ENCODE measurements around the gene NUDT3.
A peak's percentile ranks its signal among the peaks of the same experiment; 100 is the strongest.

Gene NUDT3

GRCh38 chr6:34340906-34341480, 51.5 kb downstream of the NUDT3 start:
- H3K4me2 ChIP-seq, result peak overlapping the region in 8 of 11 experiments; percentile 22 to 80 (median 76); a peak in 12 of 22 replicates
- no peaks in the 10 kb centered on the region for H3K27me3 ChIP-seq
- no peak for TF ChIP-seq Cebpa-rat (IDR thresholded peaks at IDR 0.05)
- H4K20me1 ChIP-seq, result peaks cover 32 to 91% (median 65%) of the 10 kb centered on the region in 11 experiments; a peak in 18 of 22 replicates
- H3K9ac ChIP-seq, result no peak overlapping the region
- peaks cover 0 to 10% (median 0%) of the 10 kb centered on the region in 11 experiments; a peak in 5 of 22 replicates for H3K9me3 ChIP-seq (replicated peaks in 1 of 11)
- H3K4me3 ChIP-seq, result no peak overlapping the region
- peaks cover 20 to 68% (median 38%) of the 10 kb centered on the region in 11 experiments for H3K36me3 ChIP-seq
- peak overlapping the region in 2 of 11 experiments; percentile 1 to 28; a peak in 3 of 22 replicates for H3K27ac ChIP-seq
- H3K4me1 ChIP-seq, result peaks cover 54 to 94% (median 86%) of the 10 kb centered on the region in 10 experiments

GRCh38 chr6:34340394-34340793, 52.1 kb downstream of the NUDT3 start:
- H3K4me1 ChIP-seq, result peaks cover 48 to 88% (median 80%) of the 10 kb centered on the region in 10 experiments
- no peak for TF ChIP-seq Cebpa-rat (IDR thresholded peaks at IDR 0.05)
- peaks cover 0 to 6% (median 0%) of the 10 kb centered on the region in 11 experiments; a peak in 5 of 22 replicates for H3K9me3 ChIP-seq (replicated peaks in 1 of 11)
- H3K36me3 ChIP-seq, result peaks cover 20 to 68% (median 43%) of the 10 kb centered on the region in 11 experiments
- H3K27me3 ChIP-seq, result no peaks in the 10 kb centered on the region
- H3K27ac ChIP-seq, result peak overlapping the region in 6 of 11 experiments; percentile 1 to 63 (median 39); a peak in 5 of 22 replicates
- H4K20me1 ChIP-seq, result peaks cover 32 to 85% (median 62%) of the 10 kb centered on the region in 11 experiments; a peak in 18 of 22 replicates
- no peak overlapping the region for H3K9ac ChIP-seq
- H3K4me2 ChIP-seq, result peak overlapping the region; percentile 9 to 82 (median 77); a peak in 19 of 22 replicates
- H3K4me3 ChIP-seq, result no peak overlapping the region

GRCh38 chr6:34339971-34340370, 52.5 kb downstream of the NUDT3 start:
- Histone ChIP-seq H3K4me2 (peak overlapping the region; percentile 9 to 82 (median 77); a peak in 20 of 22 replicates), H3K36me3 (peaks cover 22 to 69% (median 45%) of the 10 kb centered on the region in 11 experiments), H3K9ac (no peak overlapping the region), H3K27me3 (no peaks in the 10 kb centered on the region), H4K20me1 (peaks cover 32 to 88% (median 61%) of the 10 kb centered on the region in 11 experiments; a peak in 18 of 22 replicates), H3K4me1 (peaks cover 46 to 87% (median 79%) of the 10 kb centered on the region in 10 experiments), H3K9me3 (replicated peaks in 1 of 11) (peaks cover 0 to 1% (median 0%) of the 10 kb centered on the region in 11 experiments; a peak in 1 of 22 replicates), H3K27ac (peak overlapping the region in 5 of 11 experiments; percentile 2 to 63 (median 50); a peak in 6 of 22 replicates), H3K4me3 (no peak overlapping the region)
- TF ChIP-seq Cebpa-rat (IDR thresholded peaks at IDR 0.05), result no peak

GRCh38 chr6:34339432-34339831, 53.0 kb downstream of the NUDT3 start:
- peak overlapping the region; percentile 66 to 82 (median 77) for H3K4me2 ChIP-seq
- H3K27ac ChIP-seq, result peak overlapping the region in 8 of 11 experiments; percentile 18 to 63 (median 48); a peak in 15 of 22 replicates
- peaks cover 36 to 91% (median 60%) of the 10 kb centered on the region in 11 experiments; a peak in 18 of 22 replicates for H4K20me1 ChIP-seq
- H3K27me3 ChIP-seq, result no peaks in the 10 kb centered on the region
- peak overlapping the region in 2 of 10 experiments; percentile 10 to 25; a peak in 1 of 20 replicates for H3K4me3 ChIP-seq
- H3K9ac ChIP-seq, result peak overlapping the region in 3 of 11 experiments; percentile 1 to 4 (median 1); a peak in 2 of 22 replicates
- no peak for TF ChIP-seq Cebpa-rat (IDR thresholded peaks at IDR 0.05)
- no peaks in the 10 kb centered on the region for H3K9me3 ChIP-seq (replicated peaks in 1 of 11)
- peaks cover 26 to 75% (median 50%) of the 10 kb centered on the region in 11 experiments for H3K36me3 ChIP-seq
- H3K4me1 ChIP-seq, result peaks cover 46 to 87% (median 79%) of the 10 kb centered on the region in 10 experiments

GRCh38 chr6:34338811-34339210, 53.7 kb downstream of the NUDT3 start:
- peak overlapping the region; percentile 66 to 82 (median 77) for H3K4me2 ChIP-seq
- peak overlapping the region in 3 of 11 experiments; percentile 1 to 30 (median 4); a peak in 4 of 22 replicates for H3K9ac ChIP-seq
- H3K36me3 ChIP-seq, result peaks cover 33 to 81% (median 54%) of the 10 kb centered on the region in 11 experiments
- H3K27me3 ChIP-seq, result no peaks in the 10 kb centered on the region
- peak overlapping the region in 9 of 11 experiments; percentile 18 to 63 (median 50); a peak in 16 of 22 replicates for H3K27ac ChIP-seq
- H3K9me3 ChIP-seq (replicated peaks in 1 of 11), result no peaks in the 10 kb centered on the region
- H3K4me3 ChIP-seq, result peak overlapping the region in 2 of 10 experiments; percentile 10 to 25; a peak in 1 of 20 replicates
- TF ChIP-seq Cebpa-rat (IDR thresholded peaks at IDR 0.05), result no peak
- peaks cover 38 to 91% (median 60%) of the 10 kb centered on the region in 11 experiments; a peak in 18 of 22 replicates for H4K20me1 ChIP-seq
- H3K4me1 ChIP-seq, result peaks cover 50 to 87% (median 79%) of the 10 kb centered on the region in 10 experiments

- peak overlapping the region; percentile 66 to 82 (median 77) for H3K4me2 ChIP-seq
- H3K27me3 ChIP-seq, result no peaks in the 10 kb centered on the region
- H3K4me1 ChIP-seq, result peaks cover 54 to 88% (median 81%) of the 10 kb centered on the region in 10 experiments
- H3K9ac ChIP-seq, result peak overlapping the region in 2 of 11 experiments; percentile 18 to 30; a peak in 3 of 22 replicates
- no peak for TF ChIP-seq Cebpa-rat (IDR thresholded peaks at IDR 0.05)
- peaks cover 33 to 85% (median 58%) of the 10 kb centered on the region in 11 experiments for H3K36me3 ChIP-seq
- no peak overlapping the region for H3K4me3 ChIP-seq
- H3K27ac ChIP-seq, result peak overlapping the region in 8 of 11 experiments; percentile 19 to 63 (median 48); a peak in 13 of 22 replicates
- no peaks in the 10 kb centered on the region for H3K9me3 ChIP-seq (replicated peaks in 1 of 11)
- H4K20me1 ChIP-seq, result peaks cover 42 to 91% (median 60%) of the 10 kb centered on the region in 11 experiments; a peak in 18 of 22 replicates
Measured at GRCh38 chr6:34338377-34338776, 54.1 kb downstream of the NUDT3 start.

- no peak for TF ChIP-seq Cebpa-rat (IDR thresholded peaks at IDR 0.05)
- no peak overlapping the region for H3K4me3 ChIP-seq
- peaks cover 68 to 82% (median 74%) of the 10 kb centered on the region in 10 experiments for H3K4me1 ChIP-seq
- peaks cover 39 to 83% (median 51%) of the 10 kb centered on the region in 11 experiments; a peak in 21 of 22 replicates for H4K20me1 ChIP-seq
- H3K27me3 ChIP-seq, result no peaks in the 10 kb centered on the region
- no peak overlapping the region for H3K9ac ChIP-seq
- H3K9me3 ChIP-seq (replicated peaks in 1 of 11), result peaks cover 0 to 12% (median 5%) of the 10 kb centered on the region in 11 experiments; a peak in 7 of 22 replicates
- H3K36me3 ChIP-seq, result peaks cover 26 to 82% (median 57%) of the 10 kb centered on the region in 11 experiments
- H3K27ac ChIP-seq, result peak overlapping the region in 1 of 11 experiments; percentile 26; a peak in 1 of 22 replicates
- peak overlapping the region in 8 of 11 experiments; percentile 3 to 89 (median 28); a peak in 5 of 22 replicates for H3K4me2 ChIP-seq
Measured at GRCh38 chr6:34334796-34335416, 57.6 kb downstream of the NUDT3 start.

- peak overlapping the region; percentile 55 to 92 (median 68); a peak in 16 of 22 replicates for H3K4me2 ChIP-seq
- TF ChIP-seq Cebpa-rat (IDR thresholded peaks at IDR 0.05), result no peak
- peaks cover 58 to 72% (median 64%) of the 10 kb centered on the region in 10 experiments for H3K4me1 ChIP-seq
- no peaks in the 10 kb centered on the region for H3K27me3 ChIP-seq
- peaks cover 23 to 82% (median 58%) of the 10 kb centered on the region in 11 experiments for H3K36me3 ChIP-seq
- no peak overlapping the region for H3K9ac ChIP-seq
- peaks cover 0 to 13% (median 5%) of the 10 kb centered on the region in 11 experiments; a peak in 7 of 22 replicates for H3K9me3 ChIP-seq (replicated peaks in 1 of 11)
- no peak overlapping the region; a peak in 1 of 22 replicates for H3K27ac ChIP-seq
- H3K4me3 ChIP-seq, result no peak overlapping the region
- peaks cover 39 to 72% (median 48%) of the 10 kb centered on the region in 11 experiments; a peak in 21 of 22 replicates for H4K20me1 ChIP-seq
Measured at GRCh38 chr6:34333858-34334257, 58.6 kb downstream of the NUDT3 start.
